OCI-LY3 (cell line): Measurements from ENCODE around the gene KIF3A.

ENCODE experiments used
- CTCF ChIP-seq: fragments of 200-600, 300-600 bp; sonication (generic); IDR thresholded peaks from 2 replicates; pipeline ENCODE4 v1.5.1; 2014; ENCODE audit warnings: antibody characterized with exemption, low read length, low read depth
- EZH2phosphoT487 ChIP-seq: fragments of 200-600 bp; shearing (Covaris generic); IDR thresholded peaks from 2 replicates; pipeline ENCODE4 v1.6.1; 2018; ENCODE audit warnings: antibody characterized with exemption, mixed run types, low read depth

GRCh38 chr5:132746592-132746953 is 9.2 kb upstream of the KIF3A start:
- no peak for TF ChIP-seq CTCF
- TF ChIP-seq EZH2phosphoT487 = no peak
